Ishikawa (cell line): ENCODE results near the gene PTPRD.

Experiments
- CEBPB ChIP-seq: IDR thresholded peaks from 2 replicates; pipeline ENCODE4 v1.6.1; 2012
- CREB1 ChIP-seq: IDR thresholded peaks from 2 replicates; pipeline ENCODE4 v1.6.1; 2012; ENCODE audit warnings: low read depth
- EGR1 ChIP-seq: IDR thresholded peaks from 2 replicates; pipeline ENCODE4 v1.6.1; 2012
- EP300 ChIP-seq: IDR thresholded peaks from 2 replicates; pipeline ENCODE4 v1.6.1; 2012; ENCODE audit warnings: borderline replicate concordance
- FOXM1 ChIP-seq: IDR thresholded peaks from 2 replicates; pipeline ENCODE4 v1.6.1; 2012; ENCODE audit warnings: low read depth, borderline replicate concordance
- MAX ChIP-seq: IDR thresholded peaks from 2 replicates; pipeline ENCODE4 v1.6.1; 2012
- NFIC ChIP-seq: IDR thresholded peaks from 2 replicates; pipeline ENCODE4 v1.6.1; 2012
- RAD21 ChIP-seq: IDR thresholded peaks from 2 replicates; pipeline ENCODE4 v1.6.1; 2012; ENCODE audit warnings: low read depth
- TAF1 ChIP-seq: IDR thresholded peaks from 2 replicates; pipeline ENCODE4 v1.6.1; 2012; ENCODE audit warnings: low read depth, mild to moderate bottlenecking
- TCF12 ChIP-seq: IDR thresholded peaks from 2 replicates; pipeline ENCODE4 v1.6.1; 2012; ENCODE audit warnings: low read depth
- TEAD4 ChIP-seq: IDR thresholded peaks from 2 replicates; pipeline ENCODE4 v1.6.1; 2012
- YY1 ChIP-seq: IDR thresholded peaks from 2 replicates; pipeline ENCODE4 v1.6.1; 2012; ENCODE audit warnings: low read depth
- ZBTB7A ChIP-seq: IDR thresholded peaks from 2 replicates; pipeline ENCODE4 v1.6.1; 2012; ENCODE audit warnings: low read depth
- TF ChIP-seq, protein P1 (sequence below): IDR thresholded peaks from 2 replicates; pipeline ENCODE4 v1.6.1; 2012; ENCODE audit warnings: low read depth, mild to moderate bottlenecking
- TF ChIP-seq, protein P2 (sequence below): IDR thresholded peaks from 2 replicates; pipeline ENCODE4 v1.6.1; 2012

The PTPRD gene

DNA sequence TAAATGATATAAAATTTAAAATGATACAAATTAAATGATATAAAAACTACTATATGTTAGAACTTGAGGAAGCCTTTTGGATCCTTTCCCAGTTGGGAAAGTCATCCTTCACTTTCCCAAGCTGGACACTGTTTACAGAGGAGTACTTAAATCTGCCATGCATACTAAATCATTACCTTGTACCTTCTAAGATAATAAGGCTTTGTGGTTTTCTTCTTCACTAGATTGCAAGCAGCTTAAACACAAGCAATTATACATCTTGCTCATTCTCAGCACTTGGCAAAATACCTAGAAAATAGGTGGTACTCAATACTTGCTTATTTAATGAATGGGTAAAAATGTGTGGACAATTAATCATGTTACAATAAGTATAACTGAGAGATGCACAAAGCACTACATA lies 666.8 kb downstream of the PTPRD start:
- TF ChIP-seq TEAD4 (no peak), FOXM1 (no peak), NFIC (no peak), EGR1 (no peak)
- TF ChIP-seq, protein P1, sequence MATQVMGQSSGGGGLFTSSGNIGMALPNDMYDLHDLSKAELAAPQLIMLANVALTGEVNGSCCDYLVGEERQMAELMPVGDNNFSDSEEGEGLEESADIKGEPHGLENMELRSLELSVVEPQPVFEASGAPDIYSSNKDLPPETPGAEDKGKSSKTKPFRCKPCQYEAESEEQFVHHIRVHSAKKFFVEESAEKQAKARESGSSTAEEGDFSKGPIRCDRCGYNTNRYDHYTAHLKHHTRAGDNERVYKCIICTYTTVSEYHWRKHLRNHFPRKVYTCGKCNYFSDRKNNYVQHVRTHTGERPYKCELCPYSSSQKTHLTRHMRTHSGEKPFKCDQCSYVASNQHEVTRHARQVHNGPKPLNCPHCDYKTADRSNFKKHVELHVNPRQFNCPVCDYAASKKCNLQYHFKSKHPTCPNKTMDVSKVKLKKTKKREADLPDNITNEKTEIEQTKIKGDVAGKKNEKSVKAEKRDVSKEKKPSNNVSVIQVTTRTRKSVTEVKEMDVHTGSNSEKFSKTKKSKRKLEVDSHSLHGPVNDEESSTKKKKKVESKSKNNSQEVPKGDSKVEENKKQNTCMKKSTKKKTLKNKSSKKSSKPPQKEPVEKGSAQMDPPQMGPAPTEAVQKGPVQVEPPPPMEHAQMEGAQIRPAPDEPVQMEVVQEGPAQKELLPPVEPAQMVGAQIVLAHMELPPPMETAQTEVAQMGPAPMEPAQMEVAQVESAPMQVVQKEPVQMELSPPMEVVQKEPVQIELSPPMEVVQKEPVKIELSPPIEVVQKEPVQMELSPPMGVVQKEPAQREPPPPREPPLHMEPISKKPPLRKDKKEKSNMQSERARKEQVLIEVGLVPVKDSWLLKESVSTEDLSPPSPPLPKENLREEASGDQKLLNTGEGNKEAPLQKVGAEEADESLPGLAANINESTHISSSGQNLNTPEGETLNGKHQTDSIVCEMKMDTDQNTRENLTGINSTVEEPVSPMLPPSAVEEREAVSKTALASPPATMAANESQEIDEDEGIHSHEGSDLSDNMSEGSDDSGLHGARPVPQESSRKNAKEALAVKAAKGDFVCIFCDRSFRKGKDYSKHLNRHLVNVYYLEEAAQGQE = no peak

- TF ChIP-seq FOXM1 (no peak), YY1 (no peak), MAX (no peak), TCF12 (no peak), TAF1 (no peak), EP300 (no peak), RAD21 (peak; percentile 79)
- TF ChIP-seq, protein P1 = no peak
These were observed 669.9 kb downstream of the PTPRD start for GRCh38 chr9:9942764-9943424.

DNA sequence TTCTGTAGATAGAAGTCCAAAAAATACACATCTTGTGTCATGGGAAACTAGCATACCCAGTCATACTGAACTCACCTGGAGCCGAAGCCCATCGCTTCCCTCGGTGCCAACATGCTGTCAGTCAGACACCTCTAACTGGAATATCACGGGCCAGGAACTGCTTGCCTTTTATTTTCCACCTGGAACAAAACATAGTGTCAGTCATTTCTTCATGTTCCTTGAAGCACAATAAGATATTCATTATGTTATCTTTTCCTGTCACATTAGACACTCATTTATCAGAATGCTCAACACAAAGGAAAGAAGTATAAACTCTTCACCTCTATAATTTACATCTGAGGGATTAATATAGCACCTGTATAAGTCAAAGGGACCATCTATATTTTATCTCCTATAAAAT lies 674.4 kb downstream of the PTPRD start:
- TF ChIP-seq CREB1 = no peak
- TF ChIP-seq RAD21 = no peak
- no peak for TF ChIP-seq ZBTB7A
- TF ChIP-seq TAF1 = no peak

- TF ChIP-seq CREB1 (no peak), EP300 (no peak)
These were observed 688.4 kb downstream of the PTPRD start for GRCh38 chr9:9924376-9924775.

DNA sequence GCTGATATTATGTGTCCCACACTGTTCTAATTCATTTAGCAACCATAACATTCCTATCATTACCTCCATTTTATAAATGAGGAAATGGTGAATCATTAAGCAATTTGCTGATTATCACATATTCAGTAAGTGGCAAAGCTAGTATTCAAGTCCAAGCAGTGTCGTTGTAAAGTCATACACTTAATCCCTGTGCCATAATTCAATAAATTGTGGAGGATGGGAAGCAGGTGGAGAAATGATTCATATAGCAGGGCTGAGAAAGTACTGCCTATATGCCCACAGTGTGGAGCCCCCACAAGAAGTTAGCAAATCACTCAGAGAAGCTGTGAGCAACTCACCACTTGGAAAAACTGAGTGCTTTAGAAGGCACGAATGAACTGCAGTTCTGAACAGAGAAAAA lies 691.0 kb downstream of the PTPRD start:
- TF ChIP-seq CREB1 (no peak), EGR1 (no peak), TCF12 (no peak), TEAD4 (no peak), YY1 (no peak), FOXM1 (no peak), RAD21 (no peak), MAX (no peak), TAF1 (no peak), NFIC (no peak), EP300 (no peak), CEBPB (no peak), ZBTB7A (no peak)
- TF ChIP-seq, protein P1 = no peak
- TF ChIP-seq, protein P2, sequence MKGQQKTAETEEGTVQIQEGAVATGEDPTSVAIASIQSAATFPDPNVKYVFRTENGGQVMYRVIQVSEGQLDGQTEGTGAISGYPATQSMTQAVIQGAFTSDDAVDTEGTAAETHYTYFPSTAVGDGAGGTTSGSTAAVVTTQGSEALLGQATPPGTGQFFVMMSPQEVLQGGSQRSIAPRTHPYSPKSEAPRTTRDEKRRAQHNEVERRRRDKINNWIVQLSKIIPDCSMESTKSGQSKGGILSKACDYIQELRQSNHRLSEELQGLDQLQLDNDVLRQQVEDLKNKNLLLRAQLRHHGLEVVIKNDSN = no peak
